Measurements from ENCODE around the gene GTPBP2.

- TF ChIP-seq CTCF (IDR thresholded peaks at IDR 0.05; ENCODE audit: insufficient read depth, low read length) (no peak), REST (IDR thresholded peaks at IDR 0.05; ENCODE audit: insufficient replicate concordance, low read depth) (no peak), POLR2AphosphoS5 (IDR thresholded peaks at IDR 0.05; ENCODE audit: low read depth) (no peak), SPI1 (IDR thresholded peaks at IDR 0.05; ENCODE audit: borderline replicate concordance, low read depth) (no peak)
Measured at GRCh38 chr6:43610431-43610830, 18.6 kb downstream of the GTPBP2 start.

Data from HL-60 (cell line).